PC-9 (cell line): ENCODE measurements around the gene C19orf53. TPM values are rescaled to one million over a fixed set of nuclear protein-coding genes. Genes with fewer than 3 reads are reported as not detected.

Source experiments
- BruUV-seq: library from RNA; stranded (reverse); fragments of 400-500 nt; replicated peaks from 2 replicates; lab custom pipeline; 2021; lab: Mats Ljungman, UMichigan
- CTCF ChIA-PET: fragments of 300-600 bp; sonication (Branson Sonifier 250); formaldehyde crosslinking; loops from one replicate; lab custom pipeline; 2022; ENCODE audit warnings: antibody characterized with exemption; lab: Charles Lee
- POLR2A ChIA-PET: fragments of 300-600 bp; sonication (Branson Sonifier 250); formaldehyde crosslinking; loops from one replicate; lab custom pipeline; 2022; ENCODE audit warnings: antibody characterized with exemption; ENCODE audit not compliant: unreplicated experiment; lab: Charles Lee
- DNase-seq, 2 experiments: peaks; one replicate each; pipeline versions ENCODE4 v3.0.0 to v3.0.0-alpha.2; 2015 to 2022; ENCODE audit warnings: mixed read lengths in 1 of 2
- H2AFZ ChIP-seq: fragments of 200-600 bp; sonication (generic); 2 replicates; pipeline ENCODE4 v1.8.1; 2017; ENCODE audit warnings: antibody characterized with exemption
- H3F3A ChIP-seq: fragments of 200-600 bp; sonication (generic); 2 replicates; pipeline ENCODE4 v1.8.1; 2017; ENCODE audit warnings: antibody characterized with exemption, mild to moderate bottlenecking, low read depth; ENCODE audit not compliant: insufficient read depth
- H3K27ac ChIP-seq: fragments of 200-600 bp; sonication (generic); 2 replicates; pipeline ENCODE4 v1.6.1; 2016; ENCODE audit warnings: mixed run types
- H3K27me3 ChIP-seq: fragments of 200-600 bp; sonication (generic); 2 replicates; pipeline ENCODE4 v1.6.1; 2016; ENCODE audit warnings: low read depth, mixed run types; ENCODE audit not compliant: insufficient read depth
- H3K36me3 ChIP-seq: fragments of 200-600 bp; sonication (generic); 2 replicates; pipeline ENCODE4 v1.6.1; 2016; ENCODE audit warnings: low read depth, mixed run types
- H3K4me1 ChIP-seq: fragments of 200-600 bp; sonication (generic); replicated peaks from 2 replicates; pipeline ENCODE4 v1.6.1; 2016; ENCODE audit warnings: mixed run types; ENCODE audit not compliant: insufficient read depth
- H3K4me2 ChIP-seq: fragments of 200-600 bp; sonication (generic); 2 replicates; pipeline ENCODE4 v1.6.1; 2017; ENCODE audit warnings: mixed run types
- H3K4me3 ChIP-seq: fragments of 200-600 bp; sonication (generic); 2 replicates; pipeline ENCODE4 v1.6.1; 2016; ENCODE audit warnings: mixed run types
- H3K79me2 ChIP-seq: fragments of 200-600 bp; sonication (generic); 2 replicates; pipeline ENCODE4 v1.6.1; 2017; ENCODE audit warnings: low read depth, mixed run types
- H3K9me2 ChIP-seq: fragments of 200-600 bp; sonication (generic); 2 replicates; pipeline ENCODE4 v1.8.1; 2017; ENCODE audit warnings: mild to moderate bottlenecking; ENCODE audit not compliant: insufficient read depth
- H3K9me3 ChIP-seq: fragments of 200-600 bp; sonication (generic); 2 replicates; pipeline ENCODE4 v1.8.1; 2016; ENCODE audit warnings: low read depth; ENCODE audit not compliant: insufficient read depth
- H4K20me1 ChIP-seq: fragments of 200-600 bp; sonication (generic); 2 replicates; pipeline ENCODE4 v1.8.1; 2017; ENCODE audit not compliant: insufficient read depth
- CTCF ChIP-seq: fragments of 200-600 bp; sonication (generic); conservative IDR thresholded peaks from 2 replicates; pipeline ENCODE4 v1.6.1; 2017; ENCODE audit warnings: mixed run types, antibody characterized with exemption, mild to moderate bottlenecking, moderate library complexity
- EZH2 ChIP-seq: fragments of 200-600 bp; sonication (generic); IDR thresholded peaks from 2 replicates; pipeline ENCODE4 v1.8.0; 2017; ENCODE audit warnings: antibody characterized with exemption, low read depth
- intact Hi-C: fragments of 100-400 bp; cut with micrococcal nuclease; formaldehyde crosslinking; loops from one replicate; pipeline ENCODE4 v1.10.0; 2022; ENCODE audit not compliant: unreplicated experiment
- total RNA-seq: library from RNA; stranded (reverse); gene quantifications from 2 replicates; pipeline ENCODE4 v1.2.3, GENCODE V29; 2021

Gene C19orf53
- total RNA-seq, 1 experiment from 2014 or later = 121 TPM

DNA sequence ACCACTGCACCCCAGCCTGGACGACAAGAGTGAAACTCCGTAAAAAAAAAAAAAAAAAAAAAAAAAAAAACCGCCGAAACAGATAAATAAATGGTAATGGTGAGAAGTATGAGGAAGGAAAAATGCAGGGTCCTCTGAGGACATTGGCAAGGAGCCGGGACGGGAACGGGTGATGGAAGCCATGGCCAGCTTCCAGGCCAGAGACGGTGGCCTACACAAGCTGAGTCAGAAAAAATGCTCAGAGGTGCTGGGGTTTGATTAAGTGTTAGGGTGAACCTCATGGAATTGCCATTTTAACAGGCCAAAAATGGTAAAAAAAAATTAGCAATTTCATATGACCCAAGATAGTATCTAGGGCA lies 20.1 kb downstream of the C19orf53 start:
- BruUV-seq = TSS peak; percentile 76
- peak overlapping the region; percentile 85 for H2AFZ ChIP-seq
- H3K4me2 ChIP-seq = peak overlapping the region; percentile 93
- peaks cover 33% of the 10 kb centered on the region for H3K4me1 ChIP-seq
- DNase-seq = peak; percentile 82 to 83
- H3K27ac ChIP-seq = peak overlapping the region; percentile 94
- TF ChIP-seq EZH2 = no peak
- no peak for TF ChIP-seq CTCF
- H3K27me3 ChIP-seq = no peaks in the 10 kb centered on the region
- no peaks in the 10 kb centered on the region for H3K9me3 ChIP-seq
- POLR2A ChIA-PET = interaction anchor here (0.6 to 2.2 kb wide), 6 partner anchors 20 to 612 kb away, joined by 3 to 26 read pairs (median 9); partner anchors contain the start of gene C19orf53
- H3F3A ChIP-seq = peaks cover 44% of the 10 kb centered on the region
- H3K79me2 ChIP-seq = peaks cover 33% of the 10 kb centered on the region
- peak overlapping the region; percentile 99 for H3K4me3 ChIP-seq
- no peaks in the 10 kb centered on the region for H3K9me2 ChIP-seq
- intact Hi-C loops = loop anchor here (2.0 kb wide), 3 partner anchors 30 to 68 kb away; partner anchors contain the start of gene MRI1
- H4K20me1 ChIP-seq = no peaks in the 10 kb centered on the region
- no peaks in the 10 kb centered on the region for H3K36me3 ChIP-seq
- CTCF ChIA-PET = no interaction called here

GRCh38 chr19:13794757-13795589 lies 20.7 kb downstream of the C19orf53 start, which contains the start of gene ZSWIM4:
Gene ZSWIM4 (plus strand): TSS chr19:13795443. CDS start chr19:13795649, 206 bp downstream.
- Histone ChIP-seq H3K9me2 (no peaks in the 10 kb centered on the region), H3K9me3 (no peaks in the 10 kb centered on the region), H3K27ac (peak within 1 kb of the TSS; percentile 94), H3K4me3 (peak within 1 kb of the TSS; percentile 99), H3K4me1 (peaks cover 33% of the 10 kb centered on the region), H3K27me3 (no peaks in the 10 kb centered on the region), H3K79me2 (peaks cover 33% of the 10 kb centered on the region), H3K4me2 (peak within 1 kb of the TSS; percentile 94), H4K20me1 (no peaks in the 10 kb centered on the region), H3F3A (peaks cover 44% of the 10 kb centered on the region), H2AFZ (peak within 1 kb of the TSS; percentile 85), H3K36me3 (no peaks in the 10 kb centered on the region)
- intact Hi-C loops = loop anchor here (1.0 to 2.0 kb wide), 4 partner anchors 8 to 68 kb away; partner anchors contain the start of gene MRI1
- ChIA-PET CTCF (no interaction called here), POLR2A (interaction anchor here (0.6 to 2.2 kb wide), 14 partner anchors 12 to 611 kb away, joined by 3 to 14 read pairs (median 4); partner anchors contain the start of gene MRI1)
- no TSS peak for BruUV-seq
- peak; percentile 98 to 99 for DNase-seq
- TF ChIP-seq CTCF (0 out of 2 replicates have a peak, but pooled peaks have one; percentile 6), EZH2 (no peak)

DNA sequence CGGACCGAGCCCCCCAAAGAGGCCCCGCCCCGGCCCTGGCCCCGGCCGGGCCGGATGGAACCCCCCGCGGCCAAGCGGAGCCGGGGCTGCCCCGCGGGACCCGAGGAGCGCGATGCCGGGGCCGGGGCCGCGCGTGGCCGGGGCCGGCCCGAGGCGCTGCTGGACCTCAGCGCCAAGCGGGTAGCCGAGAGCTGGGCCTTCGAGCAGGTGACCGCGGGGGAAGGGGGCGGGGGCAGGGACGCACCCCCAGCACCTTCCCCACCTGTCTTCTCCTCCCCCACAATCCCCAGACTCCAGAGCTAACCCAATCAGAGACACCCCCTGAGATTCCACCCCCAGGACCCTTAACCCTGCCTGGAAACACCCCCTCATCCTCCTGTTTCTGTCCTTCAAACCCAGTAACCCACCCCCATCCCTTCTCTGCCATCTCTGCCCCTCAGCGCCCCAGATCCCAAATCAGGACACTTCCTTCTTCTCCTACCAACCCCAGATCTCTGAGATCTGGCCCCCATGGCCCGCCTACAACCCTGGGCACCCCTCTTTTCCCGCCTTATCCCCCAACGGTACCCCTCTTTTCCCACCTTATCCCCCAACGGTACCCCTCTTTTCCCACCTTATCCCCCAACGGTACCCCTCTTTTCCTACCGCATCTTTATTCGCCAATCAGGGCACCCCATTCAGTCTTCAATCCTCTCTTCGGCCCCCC lies 21.5 kb downstream of the C19orf53 start:
- ChIA-PET POLR2A (interaction anchor here (0.6 to 2.2 kb wide), 12 partner anchors 19 to 617 kb away, joined by 3 to 14 read pairs (median 4); no protein-coding TSS in a partner anchor), CTCF (no interaction called here)
- Histone ChIP-seq H2AFZ (peak overlapping the region; percentile 70; the same call in 1 of the 2 replicates), H3K79me2 (peaks cover 33% of the 10 kb centered on the region), H3F3A (peaks cover 43% of the 10 kb centered on the region), H3K36me3 (peaks cover 4% of the 10 kb centered on the region; the same call in 1 of the 2 replicates), H3K9me2 (no peaks in the 10 kb centered on the region), H3K9me3 (no peaks in the 10 kb centered on the region), H3K4me1 (peaks cover 33% of the 10 kb centered on the region), H3K4me2 (peak overlapping the region; percentile 94), H3K27ac (peak overlapping the region; percentile 93), H3K4me3 (peak overlapping the region; percentile 74), H4K20me1 (no peaks in the 10 kb centered on the region), H3K27me3 (no peaks in the 10 kb centered on the region)
- peak; percentile 65 to 66 for DNase-seq
- intact Hi-C loops = loop anchor here (1.0 to 2.0 kb wide), 4 partner anchors 8 to 67 kb away; partner anchors contain the start of gene MRI1
- no peak for TF ChIP-seq EZH2
- TF ChIP-seq CTCF = no peak
- BruUV-seq = no TSS peak
